Measurements from ENCODE around the gene IGF2.
"Not testable (repeated sequence)": the region's sequence is repeated elsewhere in the genome, so short reads cannot be mapped to it uniquely, and the experiment has no call there.

Gene IGF2

DNA sequence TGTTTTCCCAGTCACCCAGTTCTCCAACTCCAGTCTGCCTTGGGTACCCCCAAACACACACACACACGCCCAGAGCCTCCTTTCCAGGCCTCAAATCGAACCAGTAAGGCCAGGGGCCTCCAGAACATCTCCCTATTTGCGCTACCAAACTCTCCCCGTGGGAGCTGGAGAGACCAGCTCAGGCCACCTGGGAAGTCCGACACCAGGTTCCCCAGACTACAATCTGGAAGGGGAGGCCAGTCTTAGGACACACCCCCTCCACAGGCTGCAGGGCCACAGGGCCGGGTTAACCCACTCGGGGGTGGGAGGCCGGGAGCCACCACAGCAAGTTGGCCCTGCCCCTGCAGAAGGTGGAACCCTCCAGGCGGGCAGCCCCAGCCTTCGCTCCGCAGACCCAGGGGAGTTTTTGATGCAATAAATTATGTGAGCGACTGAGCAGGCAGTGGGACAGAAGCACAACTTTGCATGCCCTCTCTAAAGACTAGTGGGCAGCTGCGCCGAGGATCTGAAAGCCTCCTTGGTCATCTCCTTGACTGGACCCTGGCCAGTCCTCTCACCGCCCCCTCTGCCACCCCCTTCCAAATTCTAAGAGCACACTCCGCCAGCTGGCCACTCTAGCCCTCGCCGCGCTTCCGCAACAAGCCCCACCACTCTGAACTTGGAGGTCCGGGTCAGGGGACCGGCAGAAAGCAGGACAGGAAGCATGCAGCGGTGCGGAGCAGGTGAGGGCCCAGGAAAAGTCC, 2.8 kb downstream of the IGF2 start:
- DNase-seq: no peak

- DNase-seq: no peak
Measured at GRCh38 chr11:2135648-2136201, 3.5 kb downstream of the IGF2 start.

GRCh38 chr11:2135018-2135569, 4.1 kb downstream of the IGF2 start:
- no peak for DNase-seq

- DNase-seq: no peak
Measured at GRCh38 chr11:2134022-2135010, 4.9 kb downstream of the IGF2 start.

DNA sequence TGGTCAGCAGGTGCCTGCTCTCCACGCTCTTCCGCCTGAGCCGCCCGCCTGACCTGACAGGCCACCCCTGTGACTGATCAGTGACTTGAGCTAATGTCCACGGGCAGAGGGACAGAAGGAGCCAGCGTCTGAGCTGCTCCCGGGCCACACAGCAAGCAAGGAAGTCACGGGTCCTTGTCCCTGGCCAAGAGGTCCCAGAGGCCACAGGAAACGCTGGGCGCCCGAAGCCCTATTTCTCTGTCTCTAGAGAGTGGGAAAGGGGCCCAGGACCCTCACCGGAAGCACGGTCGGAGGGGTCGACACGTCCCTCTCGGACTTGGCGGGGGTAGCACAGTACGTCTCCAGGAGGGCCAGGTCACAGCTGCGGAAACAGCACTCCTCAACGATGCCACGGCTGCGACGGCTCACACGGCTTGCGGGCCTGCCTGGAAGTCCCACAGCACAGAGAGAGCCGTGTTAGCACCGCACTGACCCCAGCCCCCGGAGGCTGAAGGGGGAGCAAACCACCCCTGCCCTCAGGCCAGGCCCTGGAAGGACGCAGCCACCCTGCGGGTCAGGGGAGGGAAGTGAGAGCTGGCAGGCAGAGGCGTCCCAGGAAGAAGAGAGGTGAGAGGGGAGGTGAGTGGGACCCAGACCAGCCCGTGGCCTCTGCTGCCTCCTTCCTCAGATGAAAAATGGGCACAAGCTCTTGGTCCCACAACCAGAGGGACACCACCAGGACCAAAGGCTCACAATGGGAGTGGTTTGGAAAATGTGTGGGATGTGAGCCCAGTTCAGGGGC, 5.8 kb downstream of the IGF2 start:
- DNase-seq: no peak

DNA sequence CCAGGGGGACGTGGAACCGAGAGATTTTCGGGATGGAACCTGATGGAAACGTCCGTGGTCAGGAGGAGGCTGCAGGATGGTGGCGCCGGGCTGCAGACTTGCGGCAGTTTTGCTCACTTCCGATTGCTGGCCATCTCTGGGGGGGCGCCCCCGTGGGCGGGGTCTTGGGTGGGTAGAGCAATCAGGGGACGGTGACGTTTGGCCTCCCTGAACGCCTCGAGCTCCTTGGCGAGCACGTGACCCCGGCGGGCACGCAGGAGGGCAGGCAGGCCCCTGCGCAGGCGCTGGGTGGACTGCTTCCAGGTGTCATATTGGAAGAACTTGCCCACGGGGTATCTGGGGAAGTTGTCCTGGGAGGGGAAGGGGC, 6.3 kb downstream of the IGF2 start:
- no peak for DNase-seq

DNA sequence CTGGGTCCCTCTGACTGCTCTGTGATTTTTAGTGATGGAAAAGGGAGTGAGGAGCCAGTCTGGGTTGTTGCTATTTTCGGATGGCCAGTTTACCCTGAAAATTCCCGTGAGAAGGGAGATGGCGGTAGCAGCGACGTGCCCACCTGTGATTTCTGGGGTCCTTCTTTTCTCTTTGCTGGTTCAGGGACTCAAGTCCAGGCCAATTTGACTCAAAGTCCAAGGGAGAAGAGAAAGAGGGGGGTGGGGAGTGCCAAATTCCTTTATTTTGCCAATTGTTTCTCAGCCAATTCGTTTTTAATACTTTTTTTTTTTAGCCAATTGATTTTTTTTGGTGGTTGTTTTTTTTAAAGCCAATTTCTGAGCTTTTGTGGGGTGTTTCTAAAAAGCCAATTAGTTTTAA, 6.9 kb downstream of the IGF2 start:
- no peak for DNase-seq

DNA sequence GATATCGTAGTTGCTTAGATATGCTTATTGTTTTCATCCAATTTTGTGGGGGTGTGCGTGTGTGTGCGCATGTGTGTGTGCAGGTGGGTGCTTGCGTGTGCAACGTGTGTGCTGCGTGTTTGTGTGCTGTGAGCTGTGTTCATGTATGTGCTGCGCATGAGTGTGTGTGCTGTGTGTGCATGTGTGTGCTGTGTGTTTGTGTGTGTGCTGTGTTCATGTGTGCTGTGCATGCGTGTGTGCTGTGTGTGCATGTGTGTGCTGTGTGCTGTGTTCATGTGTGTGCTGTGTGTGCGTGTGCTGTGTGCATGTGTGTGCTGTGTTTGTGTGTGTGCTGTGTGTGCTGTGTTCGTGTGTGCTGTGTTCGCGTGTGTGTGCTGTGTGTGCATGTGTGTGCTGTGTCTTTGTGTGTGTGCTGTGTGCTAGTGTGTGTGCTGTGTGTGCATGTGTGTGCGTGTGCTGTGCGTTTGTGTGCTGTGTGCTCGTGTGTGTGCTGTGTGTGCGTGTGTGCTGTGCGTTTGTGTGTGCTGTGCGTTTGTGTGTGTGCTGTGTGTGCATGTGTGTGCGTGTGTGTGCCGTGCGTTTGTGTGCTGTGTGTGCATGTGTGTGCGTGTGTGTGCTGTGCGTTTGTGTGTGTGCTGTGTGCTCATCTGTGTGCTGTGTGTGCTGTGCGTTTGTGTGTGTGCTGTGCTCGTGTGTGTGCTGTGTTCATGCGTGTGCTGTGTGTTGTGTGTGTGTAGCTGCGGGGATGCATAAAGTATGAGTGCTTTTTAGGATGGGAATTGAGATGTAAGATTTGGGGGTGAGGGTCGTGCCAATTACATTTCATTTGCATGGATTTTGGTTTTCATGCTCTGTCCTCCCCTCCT, 7.6 kb downstream of the IGF2 start:
- no peak for DNase-seq

- DNase-seq: no peak
Measured at GRCh38 chr11:2130881-2131352, 8.3 kb downstream of the IGF2 start.

- DNase-seq: no peak
Measured at GRCh38 chr11:2129699-2130366, 9.4 kb downstream of the IGF2 start.

DNA sequence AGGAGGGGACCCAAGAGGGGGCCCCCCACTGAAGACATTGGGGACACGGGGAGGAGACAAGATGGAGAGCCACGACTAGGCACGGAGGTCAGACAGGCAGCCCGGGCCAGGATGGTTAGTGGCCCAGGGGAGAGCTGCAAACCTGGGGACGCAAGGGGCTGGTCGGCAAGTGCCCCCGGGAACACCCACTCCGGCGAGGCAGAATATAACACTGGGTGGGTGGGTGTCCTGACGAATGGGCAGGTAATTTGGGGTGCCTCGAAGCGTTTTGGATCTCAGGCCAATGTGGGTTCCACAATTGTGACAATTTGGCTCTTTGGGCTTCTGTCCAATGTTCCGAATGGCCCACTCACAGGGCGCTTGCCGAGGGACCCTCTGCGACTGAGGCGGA, 9.9 kb downstream of the IGF2 start:
- DNase-seq: no peak

GRCh38 chr11:2128511-2129307, 10.5 kb downstream of the IGF2 start:
- no peak for DNase-seq

DNA sequence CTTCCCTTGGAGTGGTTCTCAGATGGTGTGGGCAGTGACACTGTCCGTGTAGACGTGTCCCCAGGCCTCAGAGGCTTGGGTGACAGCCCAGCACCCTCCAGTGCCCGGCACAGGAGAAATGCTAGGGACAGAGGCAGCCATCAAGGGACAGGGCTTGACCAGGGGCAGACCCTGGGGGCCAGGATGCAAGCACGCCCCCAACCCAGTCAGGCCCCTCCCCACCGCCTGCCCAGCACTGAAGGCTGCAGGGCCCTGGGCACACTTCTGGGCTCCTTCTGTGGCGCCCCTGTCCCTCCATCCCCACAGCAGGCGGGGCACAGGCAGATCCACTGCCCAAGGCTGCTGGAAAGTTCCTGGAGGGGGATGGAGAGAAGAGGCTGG, 11.1 kb downstream of the IGF2 start:
- DNase-seq: no peak

DNA sequence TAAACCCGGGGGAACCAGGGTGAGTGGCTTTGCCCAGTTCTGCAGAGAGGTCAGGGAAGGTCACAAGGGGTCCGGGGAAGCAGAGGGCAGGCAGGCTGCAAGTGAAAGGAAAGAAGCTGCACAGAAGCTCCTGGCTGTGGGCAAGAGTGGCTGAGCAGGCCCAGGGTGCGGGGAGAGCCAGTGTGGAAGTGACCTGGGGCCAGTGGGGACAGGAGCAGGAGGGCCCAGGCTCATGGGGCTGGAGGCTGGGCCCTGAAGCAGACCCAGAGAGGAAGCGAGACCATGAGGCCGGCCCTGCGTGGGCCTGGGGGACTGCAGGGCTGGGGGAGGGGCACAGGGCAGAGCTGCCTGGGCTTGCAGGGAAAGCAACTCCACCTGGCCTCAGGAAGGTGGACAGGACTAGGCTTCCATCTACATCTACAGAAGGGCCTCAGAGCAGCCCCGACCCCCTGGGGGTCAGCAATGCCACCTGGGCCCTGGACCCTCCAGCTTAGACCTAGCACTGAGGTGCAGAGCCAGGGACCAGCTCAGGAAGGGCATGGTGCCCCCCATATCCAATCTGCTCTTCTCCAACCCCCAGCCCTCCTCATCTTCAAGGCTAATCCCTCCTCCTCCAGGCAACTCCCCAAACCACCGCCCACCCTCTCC, 11.6 kb downstream of the IGF2 start:
- DNase-seq: no peak

DNA sequence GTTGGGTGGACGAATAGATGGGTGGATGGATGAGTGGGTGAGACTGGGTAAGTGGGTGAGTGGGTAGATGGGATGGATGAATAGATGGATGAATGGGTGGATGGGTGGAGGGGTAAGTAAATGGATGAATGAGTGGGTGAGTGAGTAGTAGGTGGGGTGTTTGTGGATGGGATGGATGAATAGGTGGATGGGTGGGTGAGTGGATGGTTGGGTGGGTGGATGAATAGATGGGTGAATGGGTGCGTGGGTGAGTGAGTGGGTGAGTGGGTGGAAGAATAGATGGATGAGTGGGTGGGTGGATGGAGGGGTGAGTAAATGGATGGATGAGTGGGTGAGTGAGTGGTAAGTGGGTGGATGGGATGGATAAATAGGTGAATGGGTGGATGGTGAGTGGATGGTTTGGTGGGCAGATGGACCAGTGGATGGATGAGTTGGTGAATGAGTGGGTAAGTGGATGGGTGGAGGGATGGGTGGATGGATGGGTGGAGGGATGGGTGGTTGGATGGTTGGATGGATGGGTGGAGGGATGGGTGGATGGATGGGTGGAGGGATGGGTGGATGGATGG, 12.6 kb downstream of the IGF2 start:
- no peak for DNase-seq

DNA sequence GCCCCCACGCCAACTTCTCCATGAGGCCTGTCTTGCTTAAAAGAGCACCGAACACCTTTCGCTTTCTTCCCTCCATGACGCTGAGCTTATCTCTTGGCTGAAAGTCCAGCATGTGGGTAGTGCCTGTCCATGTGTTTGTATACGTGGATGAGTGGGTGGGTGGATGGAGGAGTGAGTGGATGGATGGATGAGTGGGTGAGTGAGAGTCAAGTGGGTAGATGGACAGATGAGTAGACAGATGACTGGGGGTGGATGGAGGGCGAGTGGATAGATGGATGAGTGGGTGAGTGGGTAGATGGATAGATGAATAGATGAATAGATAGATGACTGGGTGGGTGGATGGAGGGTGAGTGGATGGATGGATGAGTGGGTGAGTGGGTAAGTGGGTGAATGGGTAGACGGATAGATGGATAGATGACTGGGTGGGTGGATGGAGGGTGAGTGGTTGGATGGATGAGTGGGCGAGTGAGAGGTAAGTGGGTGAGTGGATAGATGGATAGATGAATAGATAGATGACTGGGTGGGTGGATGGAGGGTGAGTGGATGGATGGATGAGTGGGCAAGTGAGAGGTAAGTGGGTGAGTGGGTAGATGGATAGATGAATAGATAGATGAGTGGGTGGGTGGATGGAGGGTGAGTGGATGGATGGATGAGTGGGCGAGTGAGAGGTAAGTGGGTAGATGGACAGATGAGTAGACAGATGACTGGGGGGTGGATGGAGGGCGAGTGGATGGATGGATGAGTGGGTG, 14.3 kb downstream of the IGF2 start:
- not testable (repeated sequence) for DNase-seq

DNA sequence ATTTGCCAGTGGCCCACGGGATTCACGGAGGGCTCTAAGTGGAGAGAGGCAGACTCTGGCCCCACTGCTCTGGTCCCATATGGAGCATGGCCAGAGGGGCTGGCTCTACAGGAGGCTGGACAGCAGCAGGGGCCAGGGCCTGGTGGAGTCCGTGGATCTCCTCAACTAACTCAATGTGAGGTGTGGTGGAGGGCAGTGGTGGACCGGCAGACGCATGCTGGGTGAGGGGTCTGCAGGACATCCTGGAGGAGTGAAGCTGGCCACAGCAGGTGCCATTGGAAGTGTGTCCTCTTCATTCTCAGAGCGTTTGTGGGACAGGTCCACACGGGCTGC, 15.6 kb downstream of the IGF2 start:
- DNase-seq: no peak

- DNase-seq: no peak
Measured at GRCh38 chr11:2122907-2123627, 16.1 kb downstream of the IGF2 start.
